ENCODE data around the gene POP7.
"Not testable (repeated sequence)": the region's sequence is repeated elsewhere in the genome, so short reads cannot be mapped to it uniquely, and the experiment has no call there.

Gene POP7

DNA sequence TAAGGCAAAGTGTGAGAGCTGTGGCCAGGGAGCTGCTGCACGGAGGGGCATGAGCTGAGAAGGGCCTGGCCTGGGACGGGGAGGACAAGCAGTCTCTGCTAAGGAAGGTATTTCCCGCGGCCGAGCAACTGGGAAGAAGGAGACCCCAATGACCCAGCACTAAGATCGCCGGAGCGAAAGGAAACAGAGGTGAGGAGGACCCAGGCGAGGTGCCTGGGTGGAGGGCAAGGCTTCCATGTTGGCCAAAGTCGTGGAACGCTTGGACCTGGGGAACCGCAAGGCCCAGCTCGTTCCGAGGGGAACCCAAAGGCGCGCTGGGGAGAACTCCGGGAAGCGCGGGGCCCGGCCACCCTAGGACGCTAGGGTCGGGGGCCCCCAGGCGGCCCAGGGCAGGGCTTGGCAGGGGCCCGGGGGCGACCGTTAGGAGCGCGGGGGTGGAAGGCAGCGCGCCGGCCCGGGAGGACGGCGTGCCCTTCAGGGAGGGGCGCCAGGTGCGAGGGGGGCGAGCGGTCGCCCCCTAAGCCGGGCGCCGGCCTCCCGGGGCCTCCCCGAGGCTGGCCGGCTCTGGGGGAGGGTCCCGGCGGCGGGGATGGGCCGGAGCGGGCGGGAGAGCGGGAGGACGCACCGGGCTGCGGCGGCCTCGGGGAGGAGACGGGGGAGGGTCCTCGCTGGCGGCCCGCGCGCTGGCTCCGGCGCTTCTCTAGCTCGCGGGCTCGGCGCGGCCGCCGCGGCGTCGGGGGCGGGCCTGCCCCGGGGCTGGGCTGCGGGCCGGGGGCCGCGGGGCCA is 12.4 kb upstream of the POP7 start:
- DNase-seq, result no peak

DNA sequence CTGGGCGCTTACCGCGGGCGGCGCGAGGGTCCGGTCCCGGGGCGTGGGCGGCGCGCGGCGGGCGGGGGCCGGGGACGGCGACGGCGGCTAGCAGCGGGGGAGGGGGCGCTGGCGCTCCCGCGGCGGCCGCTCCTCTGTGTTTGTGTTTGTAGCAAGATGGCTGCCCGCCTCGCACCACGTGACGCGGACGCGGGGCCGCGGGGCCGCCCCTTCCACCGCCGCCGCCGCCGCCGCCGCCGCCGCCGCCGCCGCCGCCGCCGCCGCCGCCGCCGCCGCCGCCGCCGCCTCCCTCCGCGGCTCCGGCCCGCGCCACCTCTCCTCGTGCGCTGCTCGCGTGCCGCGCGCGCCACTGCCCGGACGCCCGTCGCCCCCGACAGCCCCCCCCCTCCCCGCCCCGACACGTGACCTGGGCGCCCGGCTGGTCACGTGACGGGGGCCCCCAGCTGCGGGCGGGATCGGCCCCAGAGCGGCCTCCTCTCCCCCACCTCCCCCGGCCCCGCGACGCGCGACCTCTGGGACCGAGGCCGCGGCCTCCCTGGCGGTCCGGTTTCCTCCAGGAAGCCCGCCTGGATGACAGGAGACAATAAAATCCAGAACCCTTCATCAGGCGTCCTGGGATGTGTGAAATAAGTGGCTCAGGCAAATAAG is 11.7 kb upstream of the POP7 start, which contains the start of gene GIGYF1:
TSS of gene GIGYF1 (minus strand) at position 153 of the 648 bp plus-strand sequence. CDS start 6,012 bp downstream, outside the sequence.
- DNase-seq, result peak; percentile 75

DNA sequence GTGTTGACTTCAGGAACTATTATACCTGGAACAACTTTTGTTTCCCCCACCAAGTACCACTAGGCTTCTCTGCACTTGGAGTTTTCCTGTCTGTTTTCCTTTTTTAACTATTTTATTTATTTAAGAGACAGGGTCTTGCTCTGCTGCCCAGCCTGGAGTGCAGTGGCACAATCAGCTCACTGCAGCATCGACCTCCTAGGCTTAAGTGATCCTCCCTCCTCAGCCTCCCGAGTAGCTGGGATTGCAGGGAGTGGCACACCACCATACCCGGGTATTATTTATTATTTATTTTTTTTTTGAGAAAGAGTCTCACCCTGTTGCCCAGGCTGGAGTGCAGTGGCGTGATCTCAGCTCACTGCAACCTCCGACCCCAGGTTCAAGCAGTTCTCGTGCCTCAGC is 9.8 kb upstream of the POP7 start:
- no peak for DNase-seq

DNA sequence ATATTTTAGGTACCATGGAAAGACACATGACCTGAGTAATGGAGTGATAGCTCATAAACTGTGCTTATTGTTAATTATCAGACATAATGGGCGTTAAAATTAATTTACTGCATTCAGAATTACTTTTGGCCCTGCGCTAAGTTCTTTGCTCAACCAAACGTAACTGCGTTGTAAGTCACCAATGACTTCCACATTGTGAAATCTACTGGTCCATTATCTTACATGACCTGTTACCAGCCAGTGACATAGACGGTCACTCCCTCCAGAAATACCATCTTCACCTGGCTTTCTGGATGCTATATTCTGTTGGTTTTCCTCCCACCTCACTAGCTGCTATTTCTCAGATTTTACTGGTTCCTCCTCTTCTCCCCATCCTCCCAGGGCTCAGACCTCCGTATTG is 6.9 kb upstream of the POP7 start:
- no peak for DNase-seq

DNA sequence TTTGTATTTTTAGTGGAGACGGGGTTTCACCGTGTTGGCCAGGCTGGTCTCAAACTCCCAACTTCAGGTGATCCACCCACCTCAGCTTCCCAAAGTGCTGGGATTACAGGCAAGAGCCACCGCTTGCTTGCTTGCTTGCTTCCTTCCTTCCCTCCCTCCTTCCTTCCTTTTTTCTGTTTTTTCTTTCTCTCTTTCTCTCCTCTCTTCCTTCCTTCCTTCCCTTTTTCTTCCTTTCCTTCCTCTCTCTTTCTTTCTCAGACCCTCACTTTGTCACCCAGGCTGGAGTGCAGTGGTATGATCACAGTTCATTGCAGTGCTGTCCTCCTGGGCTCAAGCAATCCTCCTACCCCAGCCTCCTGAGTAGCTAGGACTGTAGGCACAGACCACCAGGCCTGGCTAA is 4.8 kb upstream of the POP7 start:
- not testable (repeated sequence) for DNase-seq

DNA sequence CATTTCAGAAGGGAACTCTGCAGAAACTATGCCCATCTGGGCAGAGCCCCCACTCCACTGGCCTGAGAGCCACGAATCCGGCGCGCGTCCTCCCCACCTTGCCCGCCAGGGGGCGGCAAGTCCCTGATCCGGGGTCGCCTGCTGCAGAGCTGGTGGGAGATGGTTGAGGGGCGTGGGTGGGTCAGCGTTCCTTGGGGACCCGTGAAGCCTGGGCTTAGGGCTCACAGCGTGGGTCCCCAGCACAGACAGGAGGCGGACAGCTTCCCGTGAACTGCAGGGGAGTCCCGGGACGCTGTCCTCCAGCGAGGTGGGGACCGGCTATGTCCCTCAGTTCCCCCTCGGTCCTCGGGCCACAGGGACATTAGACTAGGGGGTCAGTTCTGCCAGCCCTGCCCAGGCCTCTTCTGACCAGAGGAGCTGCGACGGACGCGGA is 585 bp upstream of the POP7 start:
- DNase-seq, result peak; percentile 75

DNA sequence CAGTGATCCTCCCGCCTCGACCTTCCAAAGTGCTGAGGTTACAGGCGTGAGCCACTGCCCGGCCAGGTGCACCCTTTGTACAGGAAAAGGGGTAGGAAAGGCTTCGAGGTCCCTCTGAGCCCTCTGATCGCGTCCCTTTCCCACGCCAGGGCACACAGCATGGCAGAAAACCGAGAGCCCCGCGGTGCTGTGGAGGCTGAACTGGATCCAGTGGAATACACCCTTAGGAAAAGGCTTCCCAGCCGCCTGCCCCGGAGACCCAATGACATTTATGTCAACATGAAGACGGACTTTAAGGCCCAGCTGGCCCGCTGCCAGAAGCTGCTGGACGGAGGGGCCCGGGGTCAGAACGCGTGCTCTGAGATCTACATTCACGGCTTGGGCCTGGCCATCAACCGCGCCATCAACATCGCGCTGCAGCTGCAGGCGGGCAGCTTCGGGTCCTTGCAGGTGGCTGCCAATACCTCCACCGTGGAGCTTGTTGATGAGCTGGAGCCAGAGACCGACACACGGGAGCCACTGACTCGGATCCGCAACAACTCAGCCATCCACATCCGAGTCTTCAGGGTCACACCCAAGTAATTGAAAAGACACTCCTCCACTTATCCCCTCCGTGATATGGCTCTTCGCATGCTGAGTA is 871 bp downstream of the POP7 start:
- no peak for DNase-seq

DNA sequence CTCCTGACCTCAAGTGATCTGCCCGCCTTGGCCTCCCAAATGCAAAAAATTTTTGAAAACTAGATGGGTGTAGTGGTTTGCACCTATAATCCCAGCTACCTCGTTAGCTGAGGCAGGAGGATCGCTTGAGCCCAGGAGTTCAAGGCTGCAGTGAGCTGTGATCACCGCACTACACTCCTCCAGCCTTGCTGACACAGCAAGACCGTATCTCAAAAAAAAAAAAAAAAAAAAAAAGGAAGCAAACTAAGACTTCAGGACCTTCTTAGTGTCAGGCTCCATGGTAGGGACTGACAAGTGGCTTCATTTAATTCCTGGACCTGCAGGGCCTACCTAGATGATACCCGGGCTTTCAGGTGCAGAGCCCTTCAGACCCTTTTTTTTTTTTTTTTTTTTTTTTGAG is 2.5 kb downstream of the POP7 start:
- DNase-seq, result no peak

DNA sequence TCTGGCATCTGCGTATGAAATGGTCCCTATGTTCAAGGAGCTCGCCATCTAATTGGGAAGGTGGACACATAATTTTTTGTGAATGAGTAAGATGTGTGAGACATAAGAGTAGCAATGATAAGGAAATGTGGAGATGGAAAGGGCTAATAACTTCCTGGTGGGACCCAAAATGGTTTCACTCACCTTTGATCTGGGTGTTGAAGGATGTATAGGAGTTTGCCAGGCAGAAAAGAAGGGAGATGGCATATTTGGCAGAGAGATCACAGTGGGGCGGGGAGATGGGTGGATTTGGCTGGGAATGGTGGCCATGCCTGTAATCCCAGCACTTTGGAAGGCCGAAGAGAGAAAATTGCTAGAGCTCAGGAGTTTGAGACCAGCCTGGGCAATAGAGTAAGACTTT is 4.5 kb downstream of the POP7 start:
- no peak for DNase-seq

DNA sequence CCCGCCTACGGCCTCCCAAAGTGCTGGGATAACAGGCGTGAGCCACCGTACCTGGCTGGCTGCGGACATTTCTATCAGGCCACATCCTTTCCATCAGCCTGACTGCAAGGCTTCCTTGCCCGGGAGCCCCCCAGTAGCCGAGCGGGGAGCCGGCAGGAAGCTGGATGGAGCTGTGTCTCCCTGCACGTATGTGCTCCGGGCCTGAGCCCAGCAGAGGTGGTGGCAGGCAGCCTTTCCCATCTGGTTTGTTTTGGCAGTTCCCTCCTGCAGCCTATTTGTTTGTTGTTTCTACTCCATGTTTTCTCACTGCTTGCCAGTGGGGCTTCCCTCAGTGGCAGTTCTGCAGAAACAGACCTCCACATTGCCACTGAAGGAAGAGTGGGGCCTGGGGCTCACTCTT is 5.4 kb downstream of the POP7 start:
- no peak for DNase-seq

DNA sequence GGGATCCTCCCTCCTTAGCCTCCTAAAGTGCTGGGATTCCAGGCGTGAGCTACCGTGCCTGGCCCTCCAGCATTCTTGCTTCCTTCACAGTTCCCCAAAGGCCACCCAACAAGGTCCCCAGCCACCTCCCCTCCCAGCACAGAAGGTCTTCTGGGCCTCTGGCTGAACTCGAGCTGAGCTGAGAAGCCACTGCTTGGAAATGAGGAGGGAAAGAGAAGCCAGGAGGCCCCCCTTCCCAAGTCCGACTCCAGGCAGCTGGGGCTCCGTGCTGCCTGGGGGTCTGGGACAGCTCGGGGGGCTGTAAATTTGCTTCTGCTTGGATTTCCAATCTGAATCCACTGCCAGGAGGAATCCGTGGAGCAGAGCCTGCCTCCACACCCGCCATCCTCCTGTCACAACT is 8.8 kb downstream of the POP7 start:
- no peak for DNase-seq

DNA sequence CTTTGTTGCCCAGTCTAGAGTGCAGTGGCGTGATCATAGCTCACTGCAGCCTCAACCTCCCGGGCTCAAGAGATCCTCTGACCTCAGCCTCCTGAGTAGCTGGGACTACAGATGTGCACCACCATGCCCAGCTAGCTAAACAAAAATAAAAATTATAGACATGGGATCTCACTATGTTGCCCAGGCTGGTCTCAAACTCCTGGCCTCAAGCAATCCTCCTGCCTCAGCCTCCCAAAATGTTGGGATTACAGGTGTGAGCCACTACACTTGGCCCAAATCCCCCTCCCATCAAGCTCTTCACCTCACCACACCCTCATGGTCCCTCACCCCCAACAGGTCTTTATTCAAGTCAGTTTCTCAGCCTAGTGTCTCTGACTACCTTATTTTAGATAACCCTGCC is 11.2 kb downstream of the POP7 start:
- not testable (repeated sequence) for DNase-seq

DNA sequence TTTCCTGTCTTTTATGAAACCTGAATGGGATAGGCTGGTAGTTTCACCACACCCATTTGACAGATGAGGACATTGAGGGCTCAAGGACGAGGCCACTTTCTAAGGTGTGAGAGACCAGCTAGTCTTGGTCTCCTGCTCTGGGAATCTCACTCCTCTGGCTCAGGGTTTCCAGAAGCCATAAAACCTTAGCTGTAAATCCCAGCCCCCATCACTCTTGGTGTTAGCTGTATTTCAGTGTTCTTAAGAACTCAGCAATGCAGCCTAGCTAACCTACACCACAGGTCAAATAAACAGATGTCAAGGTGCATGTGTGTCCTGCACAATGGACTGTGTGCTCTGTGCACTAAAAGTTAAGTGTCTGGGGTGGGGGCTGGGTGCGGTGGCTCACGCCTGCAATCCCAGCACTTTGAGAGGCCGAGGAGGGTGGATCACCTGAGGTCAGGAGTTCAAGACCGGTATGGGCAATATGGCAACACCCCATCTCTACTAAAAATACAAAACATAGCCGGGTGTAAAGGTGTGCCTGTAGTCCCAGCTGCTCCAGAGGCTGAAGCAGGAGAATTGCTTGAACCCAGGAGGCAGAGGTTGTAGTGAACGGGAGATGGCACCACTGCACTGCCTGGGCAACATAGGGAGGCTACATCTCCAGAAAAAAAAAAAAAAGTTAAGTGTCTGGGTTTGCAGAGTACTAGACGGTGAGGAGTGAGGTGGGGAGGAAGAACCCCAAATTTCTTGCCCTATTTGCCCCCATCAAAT is 13.8 kb downstream of the POP7 start:
- DNase-seq, result no peak

DNA sequence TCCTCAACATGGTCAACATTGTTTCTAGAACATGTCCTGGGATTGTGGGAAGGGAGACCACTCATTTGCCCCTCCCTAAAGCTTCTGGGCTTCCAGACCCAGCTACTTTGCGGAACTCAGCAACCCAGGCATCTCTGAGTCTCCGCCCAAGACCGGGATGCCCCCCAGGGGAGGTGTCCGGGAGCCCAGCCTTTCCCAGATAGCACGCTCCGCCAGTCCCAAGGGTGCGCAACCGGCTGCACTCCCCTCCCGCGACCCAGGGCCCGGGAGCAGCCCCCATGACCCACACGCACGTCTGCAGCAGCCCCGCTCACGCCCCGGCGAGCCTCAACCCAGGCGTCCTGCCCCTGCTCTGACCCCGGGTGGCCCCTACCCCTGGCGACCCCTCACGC is 14.4 kb downstream of the POP7 start, which contains the start of gene EPO:
TSS of gene EPO (plus strand) at position 190 of the 392 bp plus-strand sequence. CDS start 513 bp downstream, outside the sequence.
- no peak for DNase-seq

DNA sequence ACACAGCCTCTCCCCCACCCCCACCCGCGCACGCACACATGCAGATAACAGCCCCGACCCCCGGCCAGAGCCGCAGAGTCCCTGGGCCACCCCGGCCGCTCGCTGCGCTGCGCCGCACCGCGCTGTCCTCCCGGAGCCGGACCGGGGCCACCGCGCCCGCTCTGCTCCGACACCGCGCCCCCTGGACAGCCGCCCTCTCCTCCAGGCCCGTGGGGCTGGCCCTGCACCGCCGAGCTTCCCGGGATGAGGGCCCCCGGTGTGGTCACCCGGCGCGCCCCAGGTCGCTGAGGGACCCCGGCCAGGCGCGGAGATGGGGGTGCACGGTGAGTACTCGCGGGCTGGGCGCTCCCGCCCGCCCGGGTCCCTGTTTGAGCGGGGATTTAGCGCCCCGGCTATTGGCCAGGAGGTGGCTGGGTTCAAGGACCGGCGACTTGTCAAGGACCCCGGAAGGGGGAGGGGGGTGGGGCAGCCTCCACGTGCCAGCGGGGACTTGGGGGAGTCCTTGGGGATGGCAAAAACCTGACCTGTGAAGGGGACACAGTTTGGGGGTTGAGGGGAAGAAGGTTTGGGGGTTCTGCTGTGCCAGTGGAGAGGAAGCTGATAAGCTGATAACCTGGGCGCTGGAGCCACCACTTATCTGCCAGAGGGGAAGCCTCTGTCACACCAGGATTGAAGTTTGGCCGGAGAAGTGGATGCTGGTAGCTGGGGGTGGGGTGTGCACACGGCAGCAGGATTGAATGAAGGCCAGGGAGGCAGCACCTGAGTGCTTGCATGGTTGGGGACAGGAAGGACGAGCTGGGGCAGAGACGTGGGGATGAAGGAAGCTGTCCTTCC is 15.0 kb downstream of the POP7 start:
- DNase-seq, result no peak

DNA sequence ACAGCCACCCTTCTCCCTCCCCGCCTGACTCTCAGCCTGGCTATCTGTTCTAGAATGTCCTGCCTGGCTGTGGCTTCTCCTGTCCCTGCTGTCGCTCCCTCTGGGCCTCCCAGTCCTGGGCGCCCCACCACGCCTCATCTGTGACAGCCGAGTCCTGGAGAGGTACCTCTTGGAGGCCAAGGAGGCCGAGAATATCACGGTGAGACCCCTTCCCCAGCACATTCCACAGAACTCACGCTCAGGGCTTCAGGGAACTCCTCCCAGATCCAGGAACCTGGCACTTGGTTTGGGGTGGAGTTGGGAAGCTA is 15.5 kb downstream of the POP7 start:
- no peak for DNase-seq

DNA sequence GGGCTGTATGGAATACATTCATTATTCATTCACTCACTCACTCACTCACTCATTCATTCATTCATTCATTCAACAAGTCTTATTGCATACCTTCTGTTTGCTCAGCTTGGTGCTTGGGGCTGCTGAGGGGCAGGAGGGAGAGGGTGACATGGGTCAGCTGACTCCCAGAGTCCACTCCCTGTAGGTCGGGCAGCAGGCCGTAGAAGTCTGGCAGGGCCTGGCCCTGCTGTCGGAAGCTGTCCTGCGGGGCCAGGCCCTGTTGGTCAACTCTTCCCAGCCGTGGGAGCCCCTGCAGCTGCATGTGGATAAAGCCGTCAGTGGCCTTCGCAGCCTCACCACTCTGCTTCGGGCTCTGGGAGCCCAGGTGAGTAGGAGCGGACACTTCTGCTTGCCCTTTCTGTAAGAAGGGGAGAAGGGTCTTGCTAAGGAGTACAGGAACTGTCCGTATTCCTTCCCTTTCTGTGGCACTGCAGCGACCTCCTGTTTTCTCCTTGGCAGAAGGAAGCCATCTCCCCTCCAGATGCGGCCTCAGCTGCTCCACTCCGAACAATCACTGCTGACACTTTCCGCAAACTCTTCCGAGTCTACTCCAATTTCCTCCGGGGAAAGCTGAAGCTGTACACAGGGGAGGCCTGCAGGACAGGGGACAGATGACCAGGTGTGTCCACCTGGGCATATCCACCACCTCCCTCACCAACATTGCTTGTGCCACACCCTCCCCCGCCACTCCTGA is 16.7 kb downstream of the POP7 start:
- no peak for DNase-seq

DNA sequence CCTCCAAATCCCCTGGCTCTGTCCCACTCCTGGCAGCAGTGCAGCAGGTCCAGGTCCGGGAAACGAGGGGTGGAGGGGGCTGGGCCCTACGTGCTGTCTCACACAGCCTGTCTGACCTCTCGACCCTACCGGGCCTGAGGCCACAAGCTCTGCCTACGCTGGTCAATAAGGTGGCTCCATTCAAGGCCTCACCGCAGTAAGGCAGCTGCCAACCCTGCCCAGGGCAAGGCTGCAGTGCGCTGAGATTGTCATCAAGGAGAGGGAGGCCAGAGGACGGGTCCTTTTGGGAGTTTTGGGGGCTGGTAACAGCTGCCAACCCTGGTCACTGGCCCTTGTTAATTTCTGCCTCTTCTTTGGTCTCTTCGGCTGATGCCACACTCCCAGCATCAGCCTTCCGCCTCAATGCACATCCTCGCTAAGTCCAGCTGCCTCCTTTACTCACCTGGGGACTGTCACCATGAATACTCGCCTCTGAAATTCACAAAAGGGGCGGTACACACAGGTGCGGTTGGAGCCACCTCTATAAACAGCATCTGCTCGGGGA is 17.9 kb downstream of the POP7 start:
- DNase-seq, result no peak

DNA sequence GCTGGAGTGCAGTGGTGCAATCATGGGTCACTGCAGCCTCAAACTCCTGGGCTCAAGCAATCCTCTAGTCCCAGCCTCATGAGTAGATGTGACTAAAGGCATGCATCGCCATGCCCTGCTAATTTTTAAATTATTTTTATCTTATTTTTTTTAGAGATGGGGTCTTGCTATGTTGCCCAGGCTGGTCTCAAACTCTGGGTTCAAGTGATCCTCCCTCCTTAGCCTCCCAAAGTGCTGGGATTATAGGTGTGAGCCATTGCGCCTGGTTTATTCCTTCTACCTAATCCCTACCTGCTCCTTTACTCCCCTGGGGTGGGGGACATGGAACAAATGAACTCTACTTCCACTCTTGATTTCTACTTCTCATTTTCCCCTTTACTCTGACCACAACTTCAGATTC is 18.4 kb downstream of the POP7 start:
- DNase-seq, result not testable (repeated sequence)

DNA sequence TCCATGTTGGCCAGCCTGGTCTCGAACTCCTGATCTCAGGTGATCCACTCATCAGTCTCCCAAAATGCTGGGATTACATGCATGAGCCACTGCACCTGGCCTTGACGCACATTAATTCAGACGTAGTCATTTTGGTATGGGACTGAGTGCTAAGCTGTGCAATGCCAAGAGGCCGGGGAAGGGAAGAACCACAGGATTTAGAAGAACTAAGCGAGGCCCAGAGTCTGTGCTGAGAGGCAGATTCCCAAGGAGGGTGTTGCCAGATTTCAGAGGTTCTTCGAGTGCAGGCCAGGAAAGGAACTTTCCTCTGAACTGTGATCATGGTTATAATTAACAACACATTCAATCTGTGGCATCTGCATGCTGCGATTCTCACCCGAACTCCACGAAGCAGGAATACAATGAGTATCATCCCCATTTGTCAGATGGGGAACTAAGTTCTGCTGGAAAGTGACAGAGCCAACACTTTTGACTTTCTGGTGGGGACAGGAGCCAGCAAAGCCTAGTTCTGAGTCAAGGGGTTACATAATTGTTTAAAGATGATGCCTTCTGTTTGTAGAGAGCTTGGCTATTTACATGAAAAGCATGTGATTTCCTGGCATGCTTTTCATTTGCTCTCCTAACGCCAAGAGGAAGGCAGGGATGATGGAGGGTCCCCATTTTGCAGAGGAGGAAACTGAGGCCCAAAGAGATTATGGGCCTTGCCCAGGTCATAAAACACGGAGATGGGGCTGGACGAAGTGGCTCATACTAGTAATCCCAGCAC is 21.3 kb downstream of the POP7 start:
- no peak for DNase-seq

DNA sequence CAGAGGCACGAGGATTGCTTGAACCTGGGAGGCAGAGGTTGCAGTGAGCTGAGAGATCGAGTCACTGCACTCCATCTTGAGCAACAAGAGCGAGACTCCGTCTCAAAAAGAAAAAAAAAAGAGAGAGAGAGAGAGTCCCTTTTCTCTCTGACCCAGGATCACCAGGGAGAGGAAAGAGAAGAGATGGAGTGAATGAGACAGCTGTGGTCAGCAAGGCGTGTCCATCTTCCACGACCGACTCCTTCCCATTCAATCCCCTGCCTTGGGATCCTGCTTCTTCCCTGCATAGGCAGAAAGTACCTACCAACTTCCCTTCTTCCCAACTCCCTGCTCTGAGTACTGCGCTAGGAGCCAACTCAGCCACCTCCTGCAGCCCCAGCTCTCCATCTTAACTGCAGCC is 22.3 kb downstream of the POP7 start:
- no peak for DNase-seq

Data from CD4-positive, alpha-beta T cell treated with Interleukin-21 for 1 hour (primary cell).